ENCODE measurements around the gene ALOX5.

DNA sequence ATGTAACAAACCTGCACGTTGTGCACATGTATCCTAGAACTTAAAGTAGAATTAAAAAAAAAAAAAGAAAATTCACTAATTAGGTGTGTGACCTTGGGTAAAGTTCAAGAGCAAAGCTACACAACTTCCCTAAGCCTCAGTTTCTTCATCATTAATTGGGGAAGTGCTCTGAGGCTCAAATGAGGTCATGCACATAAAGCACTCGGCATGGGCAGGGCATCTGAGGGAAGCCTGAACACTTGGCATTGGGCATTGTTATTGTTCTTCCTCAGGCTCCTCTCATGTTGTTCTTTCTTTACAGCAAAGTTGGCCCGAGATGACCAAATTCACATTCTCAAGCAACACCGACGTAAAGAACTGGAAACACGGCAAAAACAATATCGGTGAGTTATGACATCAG lies 21.5 kb downstream of the ALOX5 start:
- no peak for TF ChIP-seq POLR2A (IDR thresholded peaks at IDR 0.05)
- TF ChIP-seq, protein P1, sequence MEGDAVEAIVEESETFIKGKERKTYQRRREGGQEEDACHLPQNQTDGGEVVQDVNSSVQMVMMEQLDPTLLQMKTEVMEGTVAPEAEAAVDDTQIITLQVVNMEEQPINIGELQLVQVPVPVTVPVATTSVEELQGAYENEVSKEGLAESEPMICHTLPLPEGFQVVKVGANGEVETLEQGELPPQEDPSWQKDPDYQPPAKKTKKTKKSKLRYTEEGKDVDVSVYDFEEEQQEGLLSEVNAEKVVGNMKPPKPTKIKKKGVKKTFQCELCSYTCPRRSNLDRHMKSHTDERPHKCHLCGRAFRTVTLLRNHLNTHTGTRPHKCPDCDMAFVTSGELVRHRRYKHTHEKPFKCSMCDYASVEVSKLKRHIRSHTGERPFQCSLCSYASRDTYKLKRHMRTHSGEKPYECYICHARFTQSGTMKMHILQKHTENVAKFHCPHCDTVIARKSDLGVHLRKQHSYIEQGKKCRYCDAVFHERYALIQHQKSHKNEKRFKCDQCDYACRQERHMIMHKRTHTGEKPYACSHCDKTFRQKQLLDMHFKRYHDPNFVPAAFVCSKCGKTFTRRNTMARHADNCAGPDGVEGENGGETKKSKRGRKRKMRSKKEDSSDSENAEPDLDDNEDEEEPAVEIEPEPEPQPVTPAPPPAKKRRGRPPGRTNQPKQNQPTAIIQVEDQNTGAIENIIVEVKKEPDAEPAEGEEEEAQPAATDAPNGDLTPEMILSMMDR (IDR thresholded peaks at IDR 0.05) = no peak

All from body of pancreas (tissue), 4 donors.